Measurements from ENCODE around the gene SEC14L2.
"Not testable (repeated sequence)": the region's sequence is repeated elsewhere in the genome, so short reads cannot be mapped to it uniquely, and the experiment has no call there.

The SEC14L2 gene

DNA sequence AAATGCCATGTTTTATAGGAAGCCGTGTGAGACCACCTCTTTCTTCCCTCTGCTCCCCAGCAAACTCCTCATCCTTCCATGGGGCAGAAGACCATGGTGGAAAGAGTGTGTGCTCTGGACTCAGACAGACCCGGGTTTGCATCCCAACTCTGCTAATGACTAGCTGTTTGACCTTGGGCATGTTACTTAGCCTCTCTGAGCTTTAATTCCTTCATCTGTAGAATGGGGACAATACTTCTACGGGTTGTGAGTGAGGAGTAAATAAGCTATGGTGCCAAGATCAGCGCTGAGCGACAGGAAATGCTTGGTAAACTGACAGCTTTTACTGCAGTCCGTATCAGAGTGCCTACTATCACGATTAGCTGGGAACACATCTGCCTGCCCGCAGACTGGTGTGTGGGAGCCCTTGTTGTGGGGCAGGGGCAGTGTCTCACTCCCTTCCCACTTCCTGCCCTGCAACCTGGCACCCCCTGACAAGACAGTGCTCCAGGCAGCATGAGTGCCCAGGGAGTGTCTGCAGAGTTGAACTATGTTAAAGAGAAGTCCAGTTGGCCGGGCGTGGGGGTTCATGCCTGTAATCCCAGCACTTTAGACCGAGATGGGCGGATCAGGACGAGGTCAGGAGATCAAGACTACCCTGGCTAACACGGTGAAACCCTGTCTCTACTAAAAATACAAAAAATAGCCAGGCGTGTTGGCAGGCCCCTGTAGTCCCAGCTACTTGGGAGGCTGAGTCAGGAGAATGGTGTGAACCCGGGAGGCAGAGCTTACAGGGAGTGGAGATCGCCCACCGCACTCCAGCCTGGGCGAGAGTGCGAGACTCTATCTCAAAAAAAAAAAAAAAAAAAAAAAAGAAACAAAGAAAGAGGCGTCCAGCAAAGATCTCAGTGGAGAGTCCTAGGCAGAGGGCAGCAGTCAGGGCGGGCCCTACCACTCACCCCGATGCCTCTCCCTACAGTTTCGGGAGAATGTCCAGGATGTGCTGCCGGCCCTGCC is 2.2 kb downstream of the SEC14L2 start:
- TF ChIP-seq, protein P1, sequence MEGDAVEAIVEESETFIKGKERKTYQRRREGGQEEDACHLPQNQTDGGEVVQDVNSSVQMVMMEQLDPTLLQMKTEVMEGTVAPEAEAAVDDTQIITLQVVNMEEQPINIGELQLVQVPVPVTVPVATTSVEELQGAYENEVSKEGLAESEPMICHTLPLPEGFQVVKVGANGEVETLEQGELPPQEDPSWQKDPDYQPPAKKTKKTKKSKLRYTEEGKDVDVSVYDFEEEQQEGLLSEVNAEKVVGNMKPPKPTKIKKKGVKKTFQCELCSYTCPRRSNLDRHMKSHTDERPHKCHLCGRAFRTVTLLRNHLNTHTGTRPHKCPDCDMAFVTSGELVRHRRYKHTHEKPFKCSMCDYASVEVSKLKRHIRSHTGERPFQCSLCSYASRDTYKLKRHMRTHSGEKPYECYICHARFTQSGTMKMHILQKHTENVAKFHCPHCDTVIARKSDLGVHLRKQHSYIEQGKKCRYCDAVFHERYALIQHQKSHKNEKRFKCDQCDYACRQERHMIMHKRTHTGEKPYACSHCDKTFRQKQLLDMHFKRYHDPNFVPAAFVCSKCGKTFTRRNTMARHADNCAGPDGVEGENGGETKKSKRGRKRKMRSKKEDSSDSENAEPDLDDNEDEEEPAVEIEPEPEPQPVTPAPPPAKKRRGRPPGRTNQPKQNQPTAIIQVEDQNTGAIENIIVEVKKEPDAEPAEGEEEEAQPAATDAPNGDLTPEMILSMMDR (IDR thresholded peaks at IDR 0.05; ENCODE audit: insufficient read depth, missing control alignments) = no peak
- FAIRE-seq = no peak
- DNase-seq (ENCODE audit: insufficient read length, low spot score) = no peak

DNA sequence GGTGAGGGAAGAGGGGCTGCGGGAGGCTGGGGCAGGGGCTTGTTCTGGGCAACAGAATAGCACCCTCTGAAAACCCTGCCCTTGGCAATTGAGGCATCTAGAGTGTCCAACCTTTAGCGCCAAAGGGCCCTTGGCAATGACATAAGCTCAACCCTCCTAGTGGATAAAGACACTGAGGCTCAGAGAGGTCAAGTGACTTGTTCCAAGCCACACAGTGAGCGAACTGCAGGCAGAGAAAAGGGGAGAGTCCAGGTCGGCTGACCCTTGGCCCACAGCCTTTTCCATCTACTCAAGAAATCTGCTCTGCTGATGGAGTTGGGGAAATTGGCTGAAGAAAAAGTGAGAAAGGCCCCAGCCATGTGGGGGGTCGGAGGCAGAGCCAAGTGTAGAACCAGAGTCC is 2.9 kb downstream of the SEC14L2 start:
- TF ChIP-seq, protein P1 (IDR thresholded peaks at IDR 0.05; ENCODE audit: insufficient read depth, missing control alignments) = no peak
- no peak for DNase-seq (ENCODE audit: insufficient read length, low spot score)
- no peak for FAIRE-seq

DNA sequence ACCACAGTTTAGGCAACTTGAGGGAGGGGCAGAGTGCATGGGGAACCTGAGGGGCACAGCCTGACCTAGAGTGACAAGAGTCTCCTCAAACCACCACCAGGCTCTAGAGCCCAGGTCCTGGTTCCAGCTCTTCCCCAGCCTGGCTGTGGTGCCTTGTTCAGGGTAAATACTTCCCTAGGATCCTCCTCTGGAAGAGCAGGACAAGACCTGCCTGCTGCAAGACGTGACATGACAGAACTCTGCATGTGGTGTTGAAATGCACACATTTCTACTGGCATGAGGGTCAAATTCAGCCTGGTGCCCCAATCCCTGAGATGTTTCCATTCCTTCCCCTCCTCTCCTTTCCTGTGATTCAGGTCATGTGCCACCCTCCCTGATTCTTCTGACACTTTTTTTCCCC is 3.3 kb downstream of the SEC14L2 start:
- DNase-seq (ENCODE audit: insufficient read length, low spot score) (no peak), FAIRE-seq (no peak)
- TF ChIP-seq, protein P1 (IDR thresholded peaks at IDR 0.05; ENCODE audit: insufficient read depth, missing control alignments) = no peak

DNA sequence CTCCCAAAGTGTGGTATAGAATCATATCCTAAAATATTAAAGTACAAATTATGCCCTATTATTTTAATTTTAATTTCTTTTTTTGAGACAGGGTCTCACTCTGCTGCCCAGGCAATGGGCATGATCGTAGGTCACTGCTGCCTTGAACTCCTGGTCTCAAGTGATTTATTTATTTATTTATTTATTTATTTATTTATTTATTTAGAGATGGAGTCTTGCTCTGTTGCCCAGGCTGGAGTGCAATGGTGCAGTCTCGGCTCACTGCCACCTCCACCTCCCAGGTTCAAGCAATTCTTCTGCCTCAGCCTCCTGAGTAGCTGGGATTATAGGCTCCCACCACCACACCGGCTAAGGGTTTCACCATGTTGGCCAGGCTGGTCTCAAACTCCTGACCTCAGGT is 4.2 kb downstream of the SEC14L2 start:
- FAIRE-seq; DNase-seq (ENCODE audit: insufficient read length, low spot score): not testable (repeated sequence)

DNA sequence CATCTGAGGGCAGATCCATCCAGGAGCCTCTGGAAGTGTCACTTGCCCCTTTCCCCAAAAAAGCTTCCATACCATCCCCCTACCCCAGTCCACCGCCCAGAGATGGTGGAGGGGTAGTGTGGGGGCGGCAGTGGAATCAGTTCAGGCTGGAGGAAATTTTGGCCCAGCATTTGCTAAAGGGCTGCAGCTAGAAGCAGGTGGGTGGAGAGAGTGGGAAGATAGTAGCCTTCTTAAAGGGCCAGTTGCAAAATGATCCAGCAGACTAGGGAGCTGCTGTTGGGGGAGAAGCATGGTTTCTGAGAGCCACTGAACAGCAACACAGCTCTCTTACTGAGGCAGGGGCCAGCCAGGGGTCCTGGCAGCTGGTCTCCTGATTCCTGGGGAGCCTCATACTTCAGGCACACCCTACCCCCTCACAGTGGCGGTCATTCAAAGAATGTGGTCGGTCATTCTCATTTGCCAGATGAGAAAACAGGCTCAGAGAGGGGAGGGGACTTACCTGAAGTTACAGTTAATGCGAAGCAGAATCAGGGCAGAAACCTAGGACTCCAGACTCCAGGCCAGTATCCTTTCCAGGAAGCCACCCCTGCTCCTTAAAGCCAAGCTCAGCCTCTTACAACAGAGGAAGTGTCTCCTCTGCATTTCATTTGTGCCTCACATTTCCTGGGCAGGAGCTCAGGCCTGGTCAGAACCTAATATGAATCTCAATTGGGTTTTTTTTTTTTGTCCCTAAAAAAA is 5.4 kb downstream of the SEC14L2 start:
- TF ChIP-seq, protein P1 (IDR thresholded peaks at IDR 0.05; ENCODE audit: insufficient read depth, missing control alignments) = no peak
- DNase-seq (ENCODE audit: insufficient read length, low spot score) (no peak), FAIRE-seq (no peak)

DNA sequence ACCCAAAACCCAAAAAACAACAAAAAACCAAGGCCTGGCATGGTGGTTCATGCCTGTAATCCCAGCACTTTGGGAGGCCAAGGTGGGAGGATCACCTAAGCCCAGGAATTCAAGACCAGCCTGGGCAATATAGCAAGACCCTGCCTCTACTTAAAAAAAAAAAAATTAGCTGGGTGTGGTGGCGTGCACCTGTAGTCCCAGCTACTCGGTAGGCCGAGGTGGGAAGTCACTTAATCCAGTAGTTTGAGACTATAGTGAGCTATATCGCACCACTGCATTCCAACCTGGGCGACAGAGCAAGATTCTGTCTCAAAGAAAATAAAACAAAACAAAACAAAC is 5.9 kb downstream of the SEC14L2 start:
- not testable (repeated sequence) for DNase-seq (ENCODE audit: insufficient read length, low spot score); FAIRE-seq

DNA sequence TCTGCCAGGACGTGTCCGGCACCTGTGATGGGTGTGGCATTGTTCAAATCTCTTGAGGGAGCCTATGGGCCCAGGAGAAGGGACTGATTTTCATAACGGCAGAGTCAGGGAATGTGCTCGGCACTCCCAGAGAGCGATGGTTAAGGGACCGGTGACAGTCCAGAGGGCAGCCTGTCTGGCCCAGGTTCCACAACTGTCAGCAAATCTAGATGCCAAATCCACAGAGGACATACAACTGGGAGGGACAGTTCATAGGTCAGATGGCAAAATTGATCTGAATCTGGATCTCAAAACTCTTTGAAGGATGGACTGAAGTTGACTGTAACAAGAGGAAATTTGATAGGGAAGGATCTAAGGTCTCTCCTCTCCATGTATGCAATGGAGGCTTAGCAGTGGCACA is 7.5 kb downstream of the SEC14L2 start:
- no peak for FAIRE-seq
- no peak for DNase-seq (ENCODE audit: insufficient read length, low spot score)
- TF ChIP-seq, protein P1 (IDR thresholded peaks at IDR 0.05; ENCODE audit: insufficient read depth, missing control alignments) = no peak

DNA sequence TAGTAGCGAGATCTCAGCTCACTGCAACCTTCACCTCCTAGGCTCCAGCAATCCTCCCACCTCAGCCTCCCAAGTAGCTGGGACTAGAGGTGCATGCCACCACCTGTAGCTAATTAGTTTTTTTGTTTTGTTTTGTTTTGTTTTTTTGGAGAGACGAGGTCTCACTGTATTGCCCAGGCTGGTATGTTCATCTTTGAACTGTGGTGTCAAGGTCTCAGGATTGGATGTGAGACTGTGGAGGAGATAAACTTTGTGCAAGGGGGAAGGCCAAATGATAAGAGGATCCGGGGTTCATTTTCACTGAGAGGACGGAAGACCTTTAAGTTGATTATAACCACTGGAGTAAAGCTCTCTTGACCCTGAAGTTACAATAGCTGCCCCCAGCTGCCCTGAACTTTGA is 8.9 kb downstream of the SEC14L2 start:
- DNase-seq (ENCODE audit: insufficient read length, low spot score) = no peak
- no peak for FAIRE-seq
- TF ChIP-seq, protein P1 (IDR thresholded peaks at IDR 0.05; ENCODE audit: insufficient read depth, missing control alignments) = no peak

Data from D721Med (cell line).